Limb (tissue), 2 donors: ENCODE results near the gene ARHGEF28.

Experiments
- DNase-seq, 2 donors: peaks; one replicate each; pipeline ENCODE4 v3.0.0-alpha.2; 2016; ENCODE audit errors: extremely low spot score in 2 of 2

The ARHGEF28 gene

DNA sequence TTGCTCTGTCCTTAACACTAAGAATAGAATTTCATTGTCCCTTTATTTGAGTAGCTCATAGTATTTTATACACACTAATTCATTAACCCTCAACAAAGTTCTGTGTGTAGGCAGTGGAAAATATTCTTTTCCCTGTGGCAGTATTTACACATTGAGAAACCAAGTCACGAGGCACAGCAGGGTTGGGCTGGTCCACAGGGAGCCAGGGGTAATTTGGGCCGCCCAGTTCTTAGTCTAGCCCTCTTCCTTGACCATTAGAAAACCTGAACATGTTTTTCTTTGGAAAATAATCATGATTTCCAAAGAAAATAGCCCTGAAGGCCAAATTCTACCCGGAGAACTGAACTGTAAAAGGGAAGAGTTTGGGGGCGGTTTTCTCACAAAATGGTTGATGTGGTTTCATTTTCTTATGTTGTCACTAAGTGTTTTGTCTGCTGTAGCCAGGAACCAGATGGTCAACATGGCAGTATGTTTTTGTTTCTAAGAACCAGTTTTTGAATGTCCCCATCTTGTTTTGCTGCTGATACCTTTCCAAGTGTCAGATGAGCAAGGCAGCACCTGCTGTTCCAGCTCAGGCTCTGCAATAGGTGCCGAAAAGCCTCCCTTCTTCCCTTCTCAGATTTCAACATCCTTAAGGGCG is 29.6 kb downstream of the ARHGEF28 start:
- DNase-seq, result no peak

- DNase-seq, result no peak
These were observed 35.8 kb downstream of the ARHGEF28 start for GRCh38 chr5:73661753-73662152.

DNA sequence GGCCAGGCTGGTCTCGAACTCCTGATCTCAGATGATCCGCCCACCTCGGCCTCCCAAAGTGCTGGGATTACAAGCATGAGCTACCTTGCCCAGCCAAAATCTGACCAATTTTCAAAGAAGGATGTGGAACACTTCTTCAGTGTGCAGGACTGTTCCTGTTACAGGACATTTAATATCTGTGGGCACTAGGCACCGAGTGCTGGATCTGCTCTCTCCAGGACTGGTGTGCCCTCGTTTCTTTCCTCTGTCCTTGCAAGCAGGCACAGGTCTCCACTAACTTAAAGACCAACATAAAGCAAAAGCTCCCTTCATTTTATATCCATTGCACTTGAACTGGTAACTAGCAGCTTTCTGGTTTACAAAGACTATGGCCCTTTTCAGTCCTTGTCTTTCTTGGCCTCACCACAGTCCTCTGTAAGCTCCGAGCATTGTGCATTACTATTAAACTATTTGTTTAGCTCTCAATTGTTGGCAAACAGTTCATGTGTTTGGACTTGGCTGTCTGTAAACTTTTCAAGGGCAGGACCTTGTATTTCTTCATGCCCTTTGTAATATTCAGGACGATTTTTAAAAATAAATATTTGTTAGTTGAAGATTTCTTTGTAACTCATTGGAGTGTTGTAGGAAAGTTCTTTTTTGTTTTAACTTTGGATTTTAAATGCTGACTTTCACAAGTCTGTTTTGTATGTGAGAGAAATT is 37.3 kb downstream of the ARHGEF28 start:
- DNase-seq, result no peak

GRCh38 chr5:73663860-73664240 is 37.9 kb downstream of the ARHGEF28 start:
- DNase-seq, result no peak

GRCh38 chr5:73664796-73665195 is 38.8 kb downstream of the ARHGEF28 start:
- no peak for DNase-seq

DNA sequence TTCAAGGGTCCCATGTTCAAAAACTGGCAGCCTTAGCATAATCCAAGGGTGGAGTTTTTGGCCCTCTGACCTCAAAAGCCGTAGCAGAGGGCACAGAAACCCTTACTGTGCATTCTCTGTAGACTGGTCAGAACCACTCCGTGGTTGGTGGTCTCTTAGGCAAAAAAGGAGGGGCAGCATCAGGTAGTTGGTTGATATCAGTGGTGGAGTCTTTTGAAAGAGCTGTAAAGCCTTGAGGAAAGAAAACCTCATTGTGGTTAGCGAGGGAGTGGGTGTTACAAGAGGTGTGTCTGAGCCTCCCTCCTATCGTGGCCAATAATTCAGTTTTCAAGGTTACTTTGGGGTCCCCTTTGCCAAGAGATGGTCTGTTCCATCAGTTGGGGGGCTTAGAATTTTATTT is 40.9 kb downstream of the ARHGEF28 start:
- no peak for DNase-seq

GRCh38 chr5:73668017-73668416 is 42.0 kb downstream of the ARHGEF28 start:
- no peak for DNase-seq

GRCh38 chr5:73668486-73669111 is 42.6 kb downstream of the ARHGEF28 start:
- DNase-seq, result no peak

- no peak for DNase-seq
These were observed 44.7 kb downstream of the ARHGEF28 start for GRCh38 chr5:73670731-73671130.

- DNase-seq, result no peak
These were observed 46.1 kb downstream of the ARHGEF28 start for GRCh38 chr5:73672132-73672531.

GRCh38 chr5:73673161-73673591 is 47.2 kb downstream of the ARHGEF28 start:
- DNase-seq, result no peak

DNA sequence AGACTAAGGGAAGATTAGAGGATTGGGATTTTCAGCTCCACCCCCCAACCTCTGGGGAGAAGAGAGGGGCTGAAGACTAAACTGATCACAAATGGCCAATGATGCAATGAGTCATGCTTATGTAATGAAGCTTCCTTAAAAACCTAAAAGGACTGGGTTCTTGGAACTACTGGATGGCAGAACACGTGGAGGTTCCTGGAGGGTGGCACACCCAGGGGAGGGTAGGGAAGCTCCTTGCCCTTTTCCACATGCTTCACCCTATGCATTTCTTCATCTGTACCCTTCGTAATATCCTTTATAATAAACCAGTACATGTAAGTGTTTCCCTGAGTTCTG is 48.6 kb downstream of the ARHGEF28 start:
- DNase-seq, result no peak

DNA sequence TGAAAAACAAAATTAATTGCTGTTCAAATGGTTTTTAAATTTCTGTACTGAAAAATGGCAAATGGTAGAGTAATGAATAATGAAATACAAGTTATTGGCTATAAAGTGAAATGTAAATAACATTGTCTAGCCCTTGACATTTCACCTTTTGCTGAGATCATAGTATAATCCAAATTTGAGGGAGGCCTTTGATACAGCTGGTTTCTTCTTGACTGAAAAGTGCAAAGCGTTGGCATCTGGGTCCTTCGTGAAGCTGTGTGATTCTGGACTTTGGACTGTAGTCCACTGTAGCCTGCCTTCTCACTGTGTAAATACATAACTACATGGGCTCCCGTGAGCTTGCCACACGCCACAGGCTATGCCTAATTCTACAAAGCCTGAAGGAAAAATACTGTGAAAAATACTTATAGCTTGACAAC is 52.3 kb downstream of the ARHGEF28 start:
- DNase-seq, result no peak

DNA sequence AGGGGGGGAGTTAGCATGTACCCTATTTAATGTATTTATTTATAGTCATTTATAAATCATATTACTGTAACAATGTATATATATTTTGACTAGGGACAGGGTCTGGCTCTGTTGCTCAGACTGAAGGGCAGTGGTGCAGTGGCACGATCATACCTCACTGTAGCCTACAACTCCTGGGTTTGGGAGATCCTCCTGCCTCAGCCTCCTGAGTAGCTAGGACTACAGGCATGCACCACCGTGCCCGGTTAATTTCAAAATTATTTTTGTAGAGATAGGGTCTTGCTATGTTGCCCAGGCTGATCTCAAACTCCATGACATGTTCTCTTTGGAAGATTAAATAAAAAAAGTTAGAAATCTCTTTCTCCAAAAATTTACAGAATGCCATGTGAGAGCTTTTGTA is 52.8 kb downstream of the ARHGEF28 start:
- DNase-seq, result no peak

DNA sequence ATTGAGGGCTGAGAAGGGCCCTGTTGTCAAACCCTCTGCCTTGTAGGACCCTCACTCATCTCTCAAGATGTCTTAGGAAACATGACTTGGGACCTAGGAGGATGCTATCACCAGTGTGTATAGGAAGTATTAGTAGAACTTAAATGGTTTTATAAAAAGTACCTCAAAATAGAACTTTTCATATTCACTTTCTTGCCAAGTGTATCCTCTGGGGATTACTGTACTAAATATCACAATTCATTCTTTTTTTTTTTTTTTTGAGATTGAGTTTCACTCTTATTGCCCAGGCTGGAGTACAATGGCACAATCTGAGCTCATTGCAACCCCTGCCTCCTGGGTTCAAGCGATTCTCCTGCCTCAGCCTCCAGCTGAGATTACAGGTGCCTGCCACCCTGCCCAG is 56.2 kb downstream of the ARHGEF28 start:
- no peak for DNase-seq

- DNase-seq, result no peak
These were observed 58.7 kb downstream of the ARHGEF28 start for GRCh38 chr5:73684691-73685090.

DNA sequence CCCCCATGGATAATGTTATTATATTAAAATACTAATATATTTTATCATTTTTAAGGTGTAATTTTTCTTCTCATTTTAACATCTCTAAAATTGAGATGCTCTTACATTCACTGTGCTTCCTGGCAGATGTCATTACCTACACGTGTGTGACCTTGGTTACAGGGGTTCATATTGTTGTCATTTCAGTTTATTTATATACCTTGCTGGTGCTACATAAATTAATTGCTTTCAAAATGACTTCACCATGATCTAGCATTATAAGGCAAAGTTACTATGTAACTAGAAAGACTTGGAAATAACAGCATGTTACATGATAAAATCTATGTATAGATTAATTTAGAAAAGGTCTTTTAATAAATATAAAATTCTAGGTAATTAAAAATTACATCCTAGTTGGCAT is 60.9 kb downstream of the ARHGEF28 start:
- no peak for DNase-seq

- DNase-seq, result no peak
These were observed 61.4 kb downstream of the ARHGEF28 start for GRCh38 chr5:73687357-73687756.

GRCh38 chr5:73690015-73690414 is 64.0 kb downstream of the ARHGEF28 start:
- no peak for DNase-seq

GRCh38 chr5:73691302-73692080 is 65.5 kb downstream of the ARHGEF28 start:
- DNase-seq, result no peak

DNA sequence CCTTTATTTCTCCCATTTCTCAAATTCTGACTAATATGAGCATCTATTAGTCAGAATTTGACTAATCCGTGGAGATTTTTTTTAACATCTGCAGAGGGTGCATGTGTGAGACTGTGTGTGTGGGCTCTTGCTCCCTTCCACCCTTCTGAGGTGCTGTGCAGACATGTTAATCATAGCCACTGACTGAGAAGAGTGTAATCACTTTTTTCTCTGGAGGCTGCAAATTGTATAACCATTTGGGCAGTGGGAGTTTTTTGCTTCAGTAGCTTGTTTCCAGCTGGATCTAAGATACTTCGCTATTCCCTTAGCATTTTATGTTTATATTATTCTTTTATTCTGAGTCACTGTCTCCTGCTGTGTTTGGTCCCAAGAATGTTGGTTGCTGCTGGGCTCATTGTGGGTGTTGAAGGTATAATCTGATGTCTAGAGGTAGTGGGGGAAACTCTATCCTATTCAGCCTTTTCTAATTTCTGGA is 66.2 kb downstream of the ARHGEF28 start:
- no peak for DNase-seq

DNA sequence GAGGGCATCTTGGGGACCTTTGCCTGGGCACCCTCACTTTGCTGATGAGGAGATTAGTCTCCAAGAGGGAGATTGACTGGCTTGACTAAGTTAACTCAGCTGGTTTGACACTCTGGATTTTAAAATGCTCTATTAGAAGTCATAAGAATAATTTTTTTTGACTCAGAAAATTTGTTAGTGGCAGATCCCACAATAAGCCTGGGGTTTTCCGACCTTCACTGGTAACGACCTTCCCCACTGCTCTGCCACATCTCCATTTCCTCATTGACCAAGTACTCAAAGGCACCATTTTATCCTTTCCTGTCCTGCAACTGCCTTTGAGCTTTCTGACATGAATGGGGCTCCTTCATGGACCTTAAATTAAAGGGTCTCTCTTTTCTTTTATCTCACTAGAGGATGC is 67.0 kb downstream of the ARHGEF28 start:
- DNase-seq, result no peak
